ENCODE measurements around the gene CDCP2. TPM values are rescaled to one million over a fixed set of nuclear protein-coding genes. Genes with fewer than 3 reads are reported as not detected.

The CDCP2 gene
- total RNA-seq, 1 experiment from 2014 or later = not detected

DNA sequence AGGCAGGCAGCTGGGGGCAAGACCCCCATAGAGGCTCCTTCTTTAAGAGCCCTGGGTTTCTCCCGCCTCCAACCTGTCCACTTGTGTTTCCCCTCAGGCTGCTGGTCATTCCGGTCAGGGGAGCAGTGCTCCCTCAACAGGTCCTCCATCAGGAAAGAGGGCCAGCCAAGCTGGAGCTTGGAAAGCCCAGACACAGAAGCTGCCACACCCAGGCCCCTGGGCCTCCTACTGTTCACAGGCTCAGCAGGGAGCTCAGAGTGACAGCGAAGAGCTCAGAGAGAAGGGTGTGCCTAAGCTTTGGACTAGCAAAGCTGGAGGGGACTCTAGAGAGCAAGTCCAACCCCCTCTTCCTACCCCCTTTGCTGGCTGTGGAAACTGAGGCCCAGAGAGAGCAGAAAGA lies 10.3 kb upstream of the CDCP2 start:
- CTCF ChIA-PET = interaction anchor here (1.4 to 2.4 kb wide), 2 partner anchors 18 to 41 kb away, joined by 5 to 12 read pairs; no protein-coding TSS in a partner anchor
- ATAC-seq = no peak
- TF ChIP-seq ZNF281 (CRISPR knock-in tag; IDR thresholded peaks at IDR 0.05) (no peak), JAZF1 (CRISPR knock-in tag; IDR thresholded peaks at IDR 0.05) (no peak), MYBL2 (CRISPR knock-in tag; IDR thresholded peaks at IDR 0.05) (no peak)
- no peak for DNase-seq (ENCODE audit: low spot score)
- Mint-ChIP-seq H3K27ac (no peak overlapping the region), H3K27me3 (ENCODE audit: low read depth) (peaks cover 3% of the 10 kb centered on the region; the same call in 1 of the 2 replicates), H3K4me1 (no peaks in the 10 kb centered on the region), H3K9me3 (no peaks in the 10 kb centered on the region), H3K36me3 (no peaks in the 10 kb centered on the region), H3K4me3 (no peak overlapping the region)
- POLR2A ChIA-PET = no interaction called here

GRCh38 chr1:54161495-54162168 lies 8.8 kb upstream of the CDCP2 start:
- ATAC-seq = no peak
- Mint-ChIP-seq H3K36me3 (no peaks in the 10 kb centered on the region), H3K9me3 (no peaks in the 10 kb centered on the region), H3K27ac (no peak overlapping the region), H3K27me3 (ENCODE audit: low read depth) (peaks cover 3% of the 10 kb centered on the region; the same call in 1 of the 2 replicates), H3K4me1 (no peaks in the 10 kb centered on the region), H3K4me3 (no peak overlapping the region)
- TF ChIP-seq HMGXB4 (CRISPR knock-in tag; IDR thresholded peaks at IDR 0.05) (no peak), ZNF263 (CRISPR knock-in tag; IDR thresholded peaks at IDR 0.05; ENCODE audit: low read depth) (no peak), OVOL2 (CRISPR knock-in tag; IDR thresholded peaks at IDR 0.05; ENCODE audit: borderline replicate concordance) (no peak), STAT6 (CRISPR knock-in tag; conservative IDR thresholded peaks at IDR 0.05; ENCODE audit: low read depth) (no peak), JUN (CRISPR knock-in tag; IDR thresholded peaks at IDR 0.05) (no peak), ZNF671 (CRISPR knock-in tag; IDR thresholded peaks at IDR 0.05) (no peak), NR2C2 (CRISPR knock-in tag; IDR thresholded peaks at IDR 0.05) (no peak), ATF6 (CRISPR knock-in tag; IDR thresholded peaks at IDR 0.05) (no peak), SP1 (CRISPR knock-in tag; conservative IDR thresholded peaks at IDR 0.05) (no peak), MLX (CRISPR knock-in tag; IDR thresholded peaks at IDR 0.05) (no peak), MYBL2 (CRISPR knock-in tag; IDR thresholded peaks at IDR 0.05) (no peak)
- no peak for DNase-seq (ENCODE audit: low spot score)
- CTCF ChIA-PET = interaction anchor here (0.9 to 1.5 kb wide), 3 partner anchors 17 to 40 kb away, joined by 3 to 6 read pairs (median 3); no protein-coding TSS in a partner anchor
- POLR2A ChIA-PET = no interaction called here

Data from WTC11 (cell line).